HCT116 (cell line): ENCODE data around the gene SLC27A2. TPM values are rescaled to one million over a fixed set of nuclear protein-coding genes. Genes with fewer than 3 reads are reported as not detected.

ENCODE experiments used
- ATAC-seq: fragments of 200-7000 bp; cut with Tn5 transposase; 2 replicates; pipeline ENCODE4 v1.9.1; 2020; ENCODE audit warnings: mild to moderate bottlenecking, moderate library complexity
- BruUV-seq: library from RNA; stranded (reverse); fragments of 400-500 nt; replicated peaks from 2 replicates; lab custom pipeline; 2021; lab: Mats Ljungman, UMichigan
- CTCF ChIA-PET: fragments of 300-600 bp; sonication (Branson Sonifier 250); formaldehyde crosslinking; loops from one replicate; lab custom pipeline; 2021; ENCODE audit warnings: antibody characterized with exemption; lab: Charles Lee
- POLR2A ChIA-PET: fragments of 300-600, 350-600 bp; sonication (Branson Sonifier 250); formaldehyde crosslinking; loops from one replicate; lab custom pipeline; 2021; ENCODE audit warnings: antibody characterized with exemption; lab: Charles Lee
- RAD21 ChIA-PET, 2 experiments: fragments of 300-600 bp; sonication (Branson Sonifier 250); formaldehyde crosslinking; loops; one replicate each; lab custom pipeline; 2023; ENCODE audit warnings: low total read pairs in 2 of 2; ENCODE audit not compliant: uncharacterized antibody in 2 of 2, unreplicated experiment in 2 of 2, low non-redundant PET in 1 of 2; lab: Charles Lee
- DNase-seq: peaks from one replicate; pipeline ENCODE4 v3.0.0-alpha.2; 2010; ENCODE audit warnings: low read depth, low spot score
- H2AFZ ChIP-seq: fragments of 200-600 bp; shearing (Covaris generic), sonication (generic); 2 replicates; pipeline ENCODE4 v1.6.1; 2017; ENCODE audit warnings: low read depth, mixed run types, mixed read lengths, antibody characterized with exemption, low read length; ENCODE audit not compliant: poor library complexity, severe bottlenecking
- H3K27ac ChIP-seq: 2 replicates; pipeline ENCODE4 v1.5.1; 2012; ENCODE audit warnings: low read depth, low read length
- H3K27me3 ChIP-seq: fragments of 200-600 bp; sonication (generic); 2 replicates; pipeline ENCODE4 v1.6.1; 2016; ENCODE audit warnings: mixed run types, low read length, mixed read lengths; ENCODE audit not compliant: insufficient read depth
- H3K36me3 ChIP-seq, 2 experiments: fragments of 200-500 bp in 1 of 2; fragments of 200-600 bp in 1 of 2; sonication (Bioruptor generic) in 1 of 2; sonication (generic) in 1 of 2; 2 replicates each; pipeline versions ENCODE4 v1.5.1 to v1.6.1; 2014 to 2016; ENCODE audit warnings: low read length in 2 of 2, inconsistent platforms in 1 of 2, mixed read lengths in 1 of 2, mixed run types in 1 of 2; ENCODE audit not compliant: insufficient read depth in 2 of 2, control insufficient read depth in 1 of 2
- H3K4me1 ChIP-seq, 2 experiments: fragments of 200-600 bp in 1 of 2; sonication (generic) in 1 of 2; 2 replicates each; pipeline versions ENCODE4 v1.5.1 to v1.6.1; 2012 to 2017; ENCODE audit warnings: low read length in 2 of 2, inconsistent platforms in 1 of 2, mild to moderate bottlenecking in 1 of 2, mixed read lengths in 1 of 2, mixed run types in 1 of 2, moderate library complexity in 1 of 2; ENCODE audit not compliant: insufficient read depth in 2 of 2, control insufficient read depth in 1 of 2
- H3K4me2 ChIP-seq: fragments of 200-600 bp; sonication (generic); 2 replicates; pipeline ENCODE4 v1.6.1; 2017; ENCODE audit warnings: mixed run types, low read length, mixed read lengths
- H3K4me3 ChIP-seq, 2 experiments: fragments of 200-600 bp in 1 of 2; sonication (generic) in 1 of 2; replicated peaks in 1 of 2; 2 replicates each; pipeline ENCODE4 v1.5.1; 2011 to 2016; ENCODE audit warnings: low read length in 2 of 2, control low read depth in 1 of 2, low read depth in 1 of 2, mild to moderate bottlenecking in 1 of 2, mixed read lengths in 1 of 2, mixed run types in 1 of 2
- H3K79me2 ChIP-seq: fragments of 200-600 bp; sonication (generic); 2 replicates; pipeline ENCODE4 v1.6.1; 2017; ENCODE audit warnings: mild to moderate bottlenecking, mixed run types, low read length, moderate library complexity, mixed read lengths; ENCODE audit not compliant: insufficient read depth
- H3K9ac ChIP-seq: fragments of 200-600 bp; sonication (generic); 2 replicates; pipeline ENCODE4 v1.6.1; 2016; ENCODE audit warnings: low read length, mixed read lengths
- H3K9me2 ChIP-seq: fragments of 200-600 bp; sonication (generic), shearing (Covaris generic); 2 replicates; pipeline ENCODE4 v1.6.1; 2017; ENCODE audit warnings: mixed run types, mild to moderate bottlenecking, moderate library complexity; ENCODE audit not compliant: insufficient read depth
- H3K9me3 ChIP-seq, 2 experiments: fragments of 200-500 bp in 1 of 2; fragments of 200-600 bp in 1 of 2; sonication (Bioruptor generic) in 1 of 2; sonication (generic) in 1 of 2; 2 replicates each; pipeline ENCODE4 v1.6.1; 2014 to 2017; ENCODE audit warnings: low read length in 2 of 2, mixed read lengths in 2 of 2, inconsistent platforms in 1 of 2, low read depth in 1 of 2, mild to moderate bottlenecking in 1 of 2, mixed run types in 1 of 2, moderate library complexity in 1 of 2; ENCODE audit not compliant: control insufficient read depth in 1 of 2, insufficient read depth in 1 of 2
- H4K20me1 ChIP-seq: fragments of 200-600 bp; sonication (generic), shearing (Covaris generic); 2 replicates; pipeline ENCODE4 v1.6.1; 2017; ENCODE audit warnings: mixed run types, mild to moderate bottlenecking, moderate library complexity; ENCODE audit not compliant: insufficient read depth
- FOSL1 ChIP-seq: IDR thresholded peaks from 2 replicates; pipeline ENCODE4 v1.6.1; 2012; ENCODE audit warnings: low read depth
- MAX ChIP-seq: IDR thresholded peaks from 2 replicates; pipeline ENCODE4 v1.6.1; 2012
- POLR2AphosphoS5 ChIP-seq: IDR thresholded peaks from 2 replicates; pipeline ENCODE4 v1.6.1; 2011; ENCODE audit warnings: mild to moderate bottlenecking, low read depth, low read length, moderate library complexity
- SP1 ChIP-seq: IDR thresholded peaks from 2 replicates; pipeline ENCODE4 v1.6.1; 2012; ENCODE audit warnings: low read depth
- SRF ChIP-seq: IDR thresholded peaks from 2 replicates; pipeline ENCODE4 v1.6.1; 2012; ENCODE audit warnings: low read depth
- YY1 ChIP-seq: IDR thresholded peaks from 2 replicates; pipeline ENCODE4 v1.6.1; 2011; ENCODE audit warnings: low read length, low read depth, moderate library complexity, mild to moderate bottlenecking; ENCODE audit not compliant: insufficient replicate concordance; ENCODE audit errors: extremely low read depth
- intact Hi-C: fragments of 100-400 bp; cut with micrococcal nuclease; formaldehyde crosslinking; loops from 2 replicates; pipeline ENCODE4 v1.10.0; 2022
- total RNA-seq: library from RNA; stranded (reverse); gene quantifications from one replicate; pipeline ENCODE4 v1.2.1, GENCODE V29; 2021; ENCODE audit not compliant: unreplicated experiment

The SLC27A2 gene
- total RNA-seq, 1 experiment from 2014 or later = 14.0 TPM

- Histone ChIP-seq H3K4me1 (no peaks in the 10 kb centered on the region), H2AFZ (no peak overlapping the region), H4K20me1 (no peaks in the 10 kb centered on the region), H3K4me2 (no peak overlapping the region), H3K79me2 (no peaks in the 10 kb centered on the region), H3K4me3 (no peak overlapping the region), H3K36me3 (no peaks in the 10 kb centered on the region), H3K9me3 (no peaks in the 10 kb centered on the region), H3K27ac (no peak overlapping the region), H3K9me2 (no peaks in the 10 kb centered on the region), H3K27me3 (peaks cover 6% of the 10 kb centered on the region; the same call in 1 of the 2 replicates), H3K9ac (no peak overlapping the region)
- ChIA-PET RAD21 (no interaction called here), CTCF (no interaction called here), POLR2A (no interaction called here)
- no peak for TF ChIP-seq MAX
- intact Hi-C loops = no loop called here
- no TSS peak for BruUV-seq
- ATAC-seq (no peak), DNase-seq (no peak)
Measured at GRCh38 chr15:50267577-50267976, 85.6 kb downstream of the SLC27A2 start.

- ATAC-seq = no peak
- RAD21 ChIA-PET = no interaction called here
Measured at GRCh38 chr15:50275091-50275490, 93.1 kb downstream of the SLC27A2 start.

More at GRCh38 chr15:50275091-50275490, 93.1 kb downstream of the SLC27A2 start:
- Histone ChIP-seq H3K4me1 (no peaks in the 10 kb centered on the region), H3K4me3 (no peak overlapping the region)
- intact Hi-C loops = no loop called here
- TF ChIP-seq YY1 (no peak), SRF (no peak), POLR2AphosphoS5 (no peak), SP1 (no peak), MAX (no peak), FOSL1 (no peak)
- TF ChIP-seq, all 23 proteins: peak for 0
- no peaks in the 10 kb centered on the region for H3K9me2 ChIP-seq
- no peaks in the 10 kb centered on the region for H3K79me2 ChIP-seq
- no peaks in the 10 kb centered on the region for H3K27me3 ChIP-seq
- no peaks in the 10 kb centered on the region for H3K9me3 ChIP-seq
- DNase-seq = no peak
- no peak overlapping the region for H3K9ac ChIP-seq
- BruUV-seq = no TSS peak
- no peak overlapping the region for H3K4me2 ChIP-seq
- no peak overlapping the region for H3K27ac ChIP-seq
- no peaks in the 10 kb centered on the region for H4K20me1 ChIP-seq
- ChIA-PET CTCF (no interaction called here), POLR2A (no interaction called here)
- H2AFZ ChIP-seq = no peak overlapping the region
- H3K36me3 ChIP-seq = no peaks in the 10 kb centered on the region
